IPS DF 4.7 (cell line): Measurements from ENCODE around the gene MEG3.

Experiments used
- DNase-seq: peaks from one replicate; pipeline ENCODE4 v3.0.0-alpha.2; 2013; ENCODE audit warnings: low spot score; ENCODE audit errors: extremely low read depth

MEG3 gene

GRCh38 chr14:100864960-100865681 is 39.2 kb downstream of the MEG3 start:
- no peak for DNase-seq

GRCh38 chr14:100865682-100866591 is 40.0 kb downstream of the MEG3 start:
- DNase-seq = no peak

DNA sequence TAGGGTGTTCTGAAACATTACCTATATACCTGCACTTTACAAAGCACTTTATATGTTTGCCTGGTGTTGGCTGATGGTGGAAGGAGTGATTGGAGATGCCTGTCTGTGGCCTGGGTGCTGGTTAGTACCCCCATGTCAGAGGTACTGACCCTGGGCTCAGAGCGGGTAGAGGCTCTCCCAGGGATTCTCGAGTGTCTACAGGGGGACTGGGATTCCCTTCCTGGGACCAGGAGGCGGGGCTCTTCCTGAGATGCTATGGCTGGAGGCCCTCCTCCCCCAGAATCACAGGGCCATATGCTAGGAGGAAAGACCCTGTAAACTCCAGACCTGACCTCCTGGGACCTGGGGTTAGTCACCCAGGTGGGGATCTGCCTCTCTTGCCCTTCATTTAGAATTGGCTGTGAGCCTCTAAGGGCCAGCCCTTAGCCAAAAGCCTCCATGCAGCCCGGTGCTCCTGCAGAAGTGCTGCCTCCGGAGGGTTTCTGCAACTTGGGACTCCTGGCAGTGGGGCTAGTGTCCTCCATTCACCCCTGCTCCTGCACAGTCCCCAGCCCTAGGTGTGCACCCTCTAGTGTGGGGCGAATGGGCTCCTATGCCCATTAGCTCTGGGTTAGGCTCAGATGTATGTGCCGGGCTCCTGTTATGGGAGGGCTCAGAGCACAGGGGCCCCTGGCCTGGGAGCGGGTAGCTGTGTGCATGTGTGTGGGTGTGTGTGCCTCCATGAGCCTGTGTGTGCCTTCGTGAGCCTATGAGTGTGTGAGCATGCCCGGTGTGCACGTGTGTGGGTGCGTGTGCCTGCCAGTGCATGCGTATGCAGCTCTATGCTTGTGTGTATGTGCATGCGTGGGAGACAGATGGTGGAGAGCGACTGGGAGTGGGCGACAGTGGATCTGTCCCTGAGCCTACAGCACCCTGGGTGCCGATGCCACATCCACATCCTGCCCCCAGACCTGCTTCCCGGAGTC is 41.0 kb downstream of the MEG3 start:
- DNase-seq = no peak

DNA sequence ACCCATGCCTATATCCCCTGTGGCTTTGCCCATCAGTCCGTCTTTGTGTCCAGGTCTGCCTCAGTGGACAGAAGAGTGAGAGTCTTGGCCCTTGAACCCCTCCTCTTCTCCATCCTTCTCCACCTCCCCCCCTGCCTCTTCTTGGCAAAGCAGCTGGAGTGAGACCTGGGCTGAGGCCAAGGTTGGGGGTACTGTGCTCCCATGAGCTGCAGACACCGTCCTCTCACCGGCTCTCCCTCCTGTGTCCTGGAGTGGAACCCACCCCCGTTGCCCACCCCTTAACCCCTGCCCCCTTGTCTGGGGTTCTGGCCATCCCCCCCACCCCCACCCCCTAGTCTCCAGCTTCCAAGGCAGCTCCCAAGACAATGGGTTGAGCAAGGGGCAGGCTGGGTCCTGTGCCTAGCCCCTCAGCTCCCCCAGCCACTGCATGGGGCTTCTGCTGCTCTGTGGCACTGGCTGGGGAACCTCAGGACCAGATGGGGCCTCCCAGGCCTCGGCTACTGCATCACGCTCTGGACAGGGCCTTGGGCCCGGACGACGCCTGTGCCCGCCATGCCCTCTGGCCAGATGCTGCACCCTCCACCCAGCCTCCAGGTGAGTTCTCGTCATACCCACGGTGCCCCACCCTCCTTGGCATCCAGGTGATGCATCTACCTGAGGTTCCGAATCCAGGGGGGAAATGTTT is 41.9 kb downstream of the MEG3 start:
- DNase-seq = no peak

DNA sequence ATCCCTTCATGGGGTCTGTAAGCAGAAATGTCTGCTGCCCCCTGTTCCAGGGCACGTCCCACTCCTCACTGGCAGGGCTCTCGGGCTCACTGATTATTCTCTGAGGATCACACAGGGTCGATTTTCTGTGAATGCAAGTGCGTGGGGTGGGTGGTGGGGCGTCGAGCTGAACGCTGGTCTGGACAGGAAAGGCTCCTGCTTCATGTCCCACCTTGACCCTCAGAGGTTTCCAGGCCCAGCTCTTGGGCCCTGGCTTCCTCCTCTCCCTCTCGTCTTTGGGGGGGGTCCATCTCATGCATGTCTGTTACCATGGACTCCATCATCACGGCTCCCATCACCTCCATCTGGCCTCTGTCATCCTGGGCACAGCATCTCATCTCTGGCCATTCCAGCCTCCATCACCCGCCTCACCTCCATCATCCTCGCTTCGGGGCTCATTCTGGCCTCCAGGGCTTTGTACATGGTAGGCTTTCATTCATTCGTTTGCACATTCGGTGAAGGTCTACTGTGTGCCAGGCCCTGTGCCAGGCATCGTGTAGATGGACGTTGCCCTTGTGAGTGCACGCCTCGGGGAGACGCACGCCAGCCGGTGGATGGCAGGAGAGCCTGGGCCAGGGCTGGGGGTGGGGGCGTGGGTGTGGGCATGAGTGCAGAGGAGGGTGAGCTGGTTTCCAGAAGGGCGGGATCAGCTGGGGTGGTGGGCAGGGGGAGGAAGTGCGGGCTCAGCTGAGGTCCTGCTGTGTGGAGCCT is 42.9 kb downstream of the MEG3 start:
- no peak for DNase-seq

- no peak for DNase-seq
These were observed 45.6 kb downstream of the MEG3 start for GRCh38 chr14:100871234-100872186.

DNA sequence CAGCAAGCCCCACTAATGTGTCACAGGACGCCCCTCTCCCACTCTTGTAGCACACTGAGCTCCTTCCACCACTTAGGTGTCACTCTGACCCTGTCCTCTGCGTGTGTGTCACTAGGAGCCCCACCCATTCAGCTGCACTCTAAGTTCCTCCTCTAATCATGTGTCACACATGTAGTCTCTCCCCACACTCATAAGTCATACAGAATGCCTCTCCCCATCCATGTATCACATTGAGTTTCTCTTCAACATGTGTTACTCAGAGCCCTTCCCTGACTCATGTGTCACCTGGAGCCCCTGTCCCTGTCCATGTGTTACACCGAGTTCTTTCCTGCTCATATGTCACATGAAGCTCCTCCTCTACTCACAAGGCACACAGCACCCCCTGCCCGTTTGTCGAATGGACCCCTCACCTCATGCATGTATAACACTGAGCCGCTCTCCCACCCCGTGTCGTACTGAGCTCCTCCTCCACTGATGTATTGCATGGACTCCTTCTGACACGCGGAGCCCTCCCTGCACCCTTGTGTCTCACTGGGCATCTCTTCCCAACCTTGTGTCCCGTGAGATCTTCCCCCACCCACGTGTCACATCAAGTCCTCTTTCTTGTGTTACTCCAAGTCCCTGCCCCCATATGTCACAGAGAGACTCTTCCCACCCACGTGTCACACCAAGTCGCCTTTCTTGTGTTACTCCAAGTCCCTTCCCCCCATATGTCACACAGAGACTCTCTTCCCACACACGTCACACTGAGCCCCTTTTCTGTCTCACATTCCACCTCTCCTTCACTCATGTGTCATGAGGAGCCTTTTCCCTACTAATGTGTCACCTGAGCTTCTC is 46.6 kb downstream of the MEG3 start:
- no peak for DNase-seq

GRCh38 chr14:100873096-100873482 is 47.2 kb downstream of the MEG3 start:
- no peak for DNase-seq

DNA sequence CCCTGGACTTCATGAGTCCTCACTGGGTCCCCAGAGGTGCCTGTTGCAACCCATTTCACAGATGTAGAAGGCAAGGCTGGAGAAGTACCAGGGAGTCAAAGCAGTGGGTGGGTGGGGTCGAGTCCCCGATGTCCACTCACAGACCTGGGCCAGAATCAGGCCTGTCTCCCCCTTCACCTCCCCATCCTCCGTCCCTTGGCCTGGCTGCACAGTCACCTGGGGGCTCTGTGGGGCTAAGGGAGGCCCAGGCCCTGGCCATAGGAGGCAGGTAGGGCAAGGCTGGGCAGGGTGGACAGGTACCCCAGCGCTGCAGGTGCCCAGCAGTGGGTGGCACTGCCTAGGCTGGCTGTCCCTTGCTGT is 48.1 kb downstream of the MEG3 start:
- DNase-seq = no peak

DNA sequence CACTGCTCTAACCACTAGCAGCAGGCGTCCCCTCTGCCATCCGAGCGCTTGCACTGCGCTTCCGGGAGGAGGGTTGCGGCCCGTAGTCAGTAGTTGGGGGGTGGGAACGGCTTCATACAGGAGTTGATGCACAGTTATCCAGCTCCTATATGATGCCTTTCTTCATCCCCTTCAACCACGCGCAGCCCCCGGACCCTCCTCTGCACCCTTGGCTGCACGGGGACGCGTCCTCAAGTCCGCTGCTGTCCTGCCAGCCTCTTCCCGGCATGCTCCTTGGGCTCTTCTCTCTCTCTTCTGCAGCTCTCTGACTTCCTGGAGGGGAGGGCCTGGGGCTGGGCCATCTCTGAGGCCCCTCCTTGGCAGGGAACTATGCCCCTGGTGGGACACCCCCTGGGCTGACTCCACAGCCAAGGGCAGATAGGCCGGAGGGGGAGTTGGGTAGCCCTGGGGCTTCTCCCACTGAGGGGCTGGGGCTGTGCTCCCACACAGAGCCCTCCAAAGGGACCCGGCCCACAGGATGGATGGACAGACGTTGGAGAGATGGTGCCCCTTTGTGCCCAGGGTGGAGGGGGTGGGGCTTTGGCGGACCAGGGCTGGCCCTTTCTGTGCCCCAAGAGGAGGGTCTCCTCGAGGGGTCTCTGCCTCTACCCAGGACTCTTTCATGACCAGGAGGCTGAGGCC is 48.6 kb downstream of the MEG3 start:
- DNase-seq = no peak

DNA sequence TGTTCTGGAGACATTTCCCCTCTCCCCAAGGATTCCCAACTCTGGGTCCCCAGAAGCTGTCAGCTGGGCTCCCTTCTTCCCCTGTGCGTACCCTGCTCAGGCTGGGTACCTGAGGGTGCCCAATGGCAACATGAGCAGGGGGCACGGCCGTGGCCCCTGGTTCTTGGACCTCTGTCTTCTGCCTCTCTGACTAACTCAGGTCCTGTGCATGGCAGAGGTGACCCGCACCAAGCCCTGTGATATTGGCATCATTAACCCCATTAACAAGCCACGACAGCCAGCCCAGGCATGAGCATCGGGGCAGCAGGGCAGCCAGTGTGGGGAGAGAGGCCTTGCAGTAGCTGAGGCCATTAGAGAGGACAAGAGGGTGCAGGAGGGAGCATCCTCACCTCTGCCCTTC is 49.2 kb downstream of the MEG3 start:
- DNase-seq = no peak

DNA sequence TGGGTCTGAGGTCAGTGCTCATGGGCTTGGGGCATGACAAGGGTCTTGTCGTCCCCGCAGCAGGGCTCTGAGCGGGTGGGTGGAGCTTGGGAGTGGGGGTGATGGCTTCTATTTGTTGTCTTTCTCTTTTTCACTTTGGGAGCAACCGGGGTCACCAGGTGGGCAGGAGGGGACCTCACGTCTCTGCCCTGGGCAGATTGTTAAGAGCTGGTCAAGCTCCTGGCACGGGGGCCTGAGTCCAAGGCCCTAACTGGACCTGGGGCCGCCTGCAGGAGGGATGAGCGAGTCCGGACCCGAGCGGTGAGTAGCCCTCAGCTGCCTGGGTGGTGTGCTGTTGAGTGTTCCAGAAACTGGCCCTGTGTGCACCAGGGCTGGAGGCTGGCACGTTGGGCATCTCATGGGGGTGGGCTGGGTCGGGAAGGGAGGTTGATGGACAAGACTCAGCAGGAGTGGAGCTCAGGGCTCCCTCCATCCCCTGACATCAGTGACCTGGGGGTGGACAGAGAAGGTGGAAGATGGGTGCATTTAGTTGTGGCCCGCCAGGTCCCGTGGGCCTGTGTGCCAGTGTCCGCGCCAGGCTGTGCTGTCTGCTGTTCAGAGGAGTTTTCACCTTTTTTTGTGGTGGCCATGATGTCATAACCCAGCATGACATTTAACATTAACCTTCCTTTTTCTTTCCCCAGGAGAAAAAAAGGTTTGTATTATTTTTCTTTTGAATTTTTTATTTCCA is 50.1 kb downstream of the MEG3 start:
- DNase-seq = no peak

- no peak for DNase-seq
These were observed 52.6 kb downstream of the MEG3 start for GRCh38 chr14:100878271-100879146.

DNA sequence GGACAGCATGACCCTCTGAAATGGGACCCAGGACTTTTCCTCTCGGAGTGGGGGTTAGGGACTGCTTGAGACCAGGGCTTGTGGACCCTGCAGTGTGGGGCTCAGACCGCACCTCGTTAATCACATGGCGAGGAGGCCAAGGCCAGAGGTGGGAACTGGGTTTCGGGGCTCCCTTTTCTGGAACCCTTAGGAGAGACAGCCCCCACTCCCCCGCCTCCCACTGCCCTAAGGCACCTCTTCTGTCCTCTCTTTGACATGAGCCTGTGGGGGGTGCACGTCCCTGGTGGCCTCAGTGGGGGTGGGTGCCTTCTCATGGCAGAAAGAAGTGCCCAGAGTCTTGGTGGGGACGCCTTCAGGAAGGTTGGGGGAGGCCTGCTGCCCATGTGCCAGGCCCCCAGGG is 53.3 kb downstream of the MEG3 start:
- DNase-seq = no peak

- no peak for DNase-seq
These were observed 53.9 kb downstream of the MEG3 start for GRCh38 chr14:100879782-100880181.
